ENCODE measurements around the gene ATF6. TPM values are rescaled to one million over a fixed set of nuclear protein-coding genes. Genes with fewer than 3 reads are reported as not detected.

Gene ATF6
- total RNA-seq, 1 experiment from 2014 or later, result 25.9 TPM

DNA sequence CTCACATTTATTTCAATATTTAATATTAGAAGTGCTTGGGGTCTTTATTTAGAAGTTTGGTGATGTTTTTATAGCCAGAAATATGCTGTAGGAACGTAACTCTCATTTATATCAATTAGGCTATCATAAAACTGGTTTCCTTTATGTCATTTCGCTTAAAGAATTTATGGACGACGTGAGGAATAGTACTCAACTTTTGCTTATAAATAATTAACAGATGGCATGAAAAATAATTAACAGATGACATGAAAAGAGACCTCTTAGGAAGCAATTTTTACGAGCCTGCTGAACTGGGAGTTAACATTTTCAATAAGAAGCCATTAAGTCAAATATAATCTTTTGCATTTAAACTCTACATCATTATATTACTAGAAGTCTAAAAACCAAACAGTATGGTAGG, 134.0 kb downstream of the ATF6 start:
- Histone ChIP-seq H3K9me3 (replicated peaks) (no peaks in the 10 kb centered on the region), H3K4me3 (no peak overlapping the region), H3K27ac (no peak overlapping the region), H3K27me3 (no peaks in the 10 kb centered on the region), H3K4me1 (peaks cover 15% of the 10 kb centered on the region), H3K36me3 (no peaks in the 10 kb centered on the region)
- DNase-seq, result no peak

DNA sequence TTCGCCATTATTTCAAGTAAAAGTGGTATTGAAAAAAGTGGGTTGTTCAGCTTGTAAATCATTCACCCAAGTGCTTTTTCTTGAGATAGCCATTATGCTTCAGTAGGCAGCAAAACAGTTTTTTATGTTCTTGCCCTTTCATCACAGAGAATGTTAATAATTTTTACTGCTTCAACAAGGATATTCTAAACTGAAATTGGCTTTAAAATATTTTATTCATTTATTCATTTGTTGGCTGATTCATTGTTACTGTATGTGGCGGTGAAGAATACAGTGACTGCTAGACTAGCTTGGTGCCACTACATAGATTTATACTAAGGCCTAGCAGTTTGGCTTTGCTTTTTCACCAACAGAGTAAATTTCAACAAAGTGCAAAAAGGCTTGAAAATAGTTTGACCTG, 136.1 kb downstream of the ATF6 start:
- no peak overlapping the region for H3K4me3 ChIP-seq
- no peaks in the 10 kb centered on the region for H3K27me3 ChIP-seq
- DNase-seq, result no peak
- peaks cover 19% of the 10 kb centered on the region for H3K4me1 ChIP-seq
- no peak overlapping the region for H3K27ac ChIP-seq
- H3K36me3 ChIP-seq, result no peaks in the 10 kb centered on the region
- no peaks in the 10 kb centered on the region for H3K9me3 ChIP-seq (replicated peaks)

DNA sequence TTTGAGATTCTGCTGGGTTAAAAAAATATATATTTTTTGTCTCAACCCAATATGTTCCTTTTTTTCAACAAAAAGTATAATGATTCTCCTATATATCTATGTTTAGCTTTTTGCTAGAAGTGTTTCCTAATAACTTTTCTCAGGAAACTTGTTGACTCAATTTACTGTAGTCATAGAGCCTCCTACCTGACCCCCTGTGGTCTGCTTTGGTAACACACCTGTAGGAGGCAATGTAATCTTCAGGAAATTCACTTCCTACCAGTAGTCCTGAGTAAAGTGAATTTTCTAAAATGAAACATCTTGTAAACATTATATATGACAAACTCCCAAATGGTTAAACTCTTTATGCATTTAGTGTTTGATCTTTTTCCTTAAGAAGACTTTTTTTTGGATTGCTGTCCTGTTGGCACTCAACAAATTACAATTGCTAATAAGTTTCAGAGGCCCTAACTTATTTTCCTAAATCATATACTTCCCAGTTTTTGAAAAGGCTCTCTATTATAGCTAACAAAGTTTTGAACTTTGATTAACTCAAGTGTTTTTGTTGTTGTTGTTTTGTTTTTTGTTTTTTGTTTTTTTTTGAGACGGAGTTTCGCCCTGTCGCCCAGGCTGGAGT, 139.3 kb downstream of the ATF6 start:
- H3K36me3 ChIP-seq, result no peaks in the 10 kb centered on the region
- peaks cover 11% of the 10 kb centered on the region for H3K4me1 ChIP-seq
- H3K27ac ChIP-seq, result no peak overlapping the region
- H3K9me3 ChIP-seq (replicated peaks), result no peaks in the 10 kb centered on the region
- peak; percentile 9 to 32 for DNase-seq
- H3K27me3 ChIP-seq, result no peaks in the 10 kb centered on the region
- H3K4me3 ChIP-seq, result no peak overlapping the region

DNA sequence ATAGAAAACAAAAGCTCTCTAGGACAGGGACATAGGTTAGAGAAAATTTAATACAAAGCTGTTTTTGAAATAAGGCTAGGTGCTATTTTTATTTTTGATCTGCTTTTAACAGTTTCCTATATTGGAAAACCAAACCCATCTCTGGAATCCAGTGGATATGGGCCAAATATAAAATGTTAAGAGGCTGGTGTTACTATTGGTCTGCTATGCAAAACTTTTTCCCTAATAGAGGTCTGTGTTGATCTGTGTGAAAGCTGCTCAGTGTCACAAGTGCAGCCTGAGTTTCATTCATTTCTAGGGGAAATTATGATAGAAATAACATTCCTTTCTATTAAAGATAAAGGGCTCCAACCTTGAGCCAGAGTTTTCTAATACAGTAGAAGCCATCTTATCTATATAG, 141.1 kb downstream of the ATF6 start:
- Histone ChIP-seq H3K4me3 (no peak overlapping the region), H3K9me3 (replicated peaks) (no peaks in the 10 kb centered on the region), H3K27ac (no peak overlapping the region), H3K27me3 (no peaks in the 10 kb centered on the region), H3K36me3 (no peaks in the 10 kb centered on the region), H3K4me1 (peaks cover 24% of the 10 kb centered on the region)
- no peak for DNase-seq

DNA sequence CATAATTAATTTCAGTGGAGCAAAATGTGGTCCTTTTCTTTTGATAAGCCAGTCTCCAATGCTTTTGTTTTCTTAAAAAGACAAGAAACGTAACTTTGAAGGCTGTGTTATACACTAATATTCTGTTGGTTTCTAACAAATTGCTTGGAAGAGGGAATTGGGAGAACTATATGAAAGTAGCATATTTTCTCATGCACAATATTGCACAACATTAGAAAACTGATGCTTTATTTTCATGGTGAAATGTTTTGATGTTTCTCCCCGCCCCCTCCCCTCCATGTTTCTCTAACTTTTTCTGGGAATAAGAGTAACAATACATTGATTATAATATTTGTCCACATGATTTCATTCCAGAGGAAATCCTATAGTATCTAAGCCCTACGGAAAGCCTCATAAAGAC, 142.1 kb downstream of the ATF6 start:
- DNase-seq, result no peak

DNA sequence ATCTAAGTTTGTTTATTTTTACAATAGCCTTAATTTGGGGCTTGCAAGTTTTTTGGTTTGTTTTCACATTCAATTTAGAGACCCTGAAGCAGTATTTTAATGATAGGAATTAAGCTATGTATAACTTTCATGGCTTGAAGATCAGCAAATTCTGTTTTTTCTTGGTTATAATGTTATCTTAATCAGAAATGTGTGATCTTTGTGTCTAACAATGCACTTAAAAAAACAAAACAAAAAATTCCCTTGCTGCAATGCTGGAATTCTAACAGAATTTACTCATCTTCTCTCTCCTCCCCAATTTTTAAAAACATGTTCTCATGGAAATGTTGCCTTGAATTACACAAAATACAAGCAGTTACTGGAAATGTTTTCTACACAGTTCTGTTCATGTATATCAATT, 144.5 kb downstream of the ATF6 start:
- Histone ChIP-seq H3K4me3 (no peak overlapping the region), H3K4me1 (peaks cover 24% of the 10 kb centered on the region), H3K36me3 (peaks cover 7% of the 10 kb centered on the region; the same call in 1 of the 2 replicates), H3K9me3 (replicated peaks) (no peaks in the 10 kb centered on the region), H3K27ac (peak overlapping the region; percentile 9; the same call in 1 of the 2 replicates), H3K27me3 (no peaks in the 10 kb centered on the region)
- no peak for DNase-seq

More for the DNA sequence above, 142.1 kb downstream of the ATF6 start:
- H3K27me3 ChIP-seq, result no peaks in the 10 kb centered on the region
- peaks cover 24% of the 10 kb centered on the region for H3K4me1 ChIP-seq
- H3K27ac ChIP-seq, result no peak overlapping the region
- no peaks in the 10 kb centered on the region for H3K9me3 ChIP-seq (replicated peaks)
- peaks cover 4% of the 10 kb centered on the region; the same call in 1 of the 2 replicates for H3K36me3 ChIP-seq
- H3K4me3 ChIP-seq, result no peak overlapping the region

DNA sequence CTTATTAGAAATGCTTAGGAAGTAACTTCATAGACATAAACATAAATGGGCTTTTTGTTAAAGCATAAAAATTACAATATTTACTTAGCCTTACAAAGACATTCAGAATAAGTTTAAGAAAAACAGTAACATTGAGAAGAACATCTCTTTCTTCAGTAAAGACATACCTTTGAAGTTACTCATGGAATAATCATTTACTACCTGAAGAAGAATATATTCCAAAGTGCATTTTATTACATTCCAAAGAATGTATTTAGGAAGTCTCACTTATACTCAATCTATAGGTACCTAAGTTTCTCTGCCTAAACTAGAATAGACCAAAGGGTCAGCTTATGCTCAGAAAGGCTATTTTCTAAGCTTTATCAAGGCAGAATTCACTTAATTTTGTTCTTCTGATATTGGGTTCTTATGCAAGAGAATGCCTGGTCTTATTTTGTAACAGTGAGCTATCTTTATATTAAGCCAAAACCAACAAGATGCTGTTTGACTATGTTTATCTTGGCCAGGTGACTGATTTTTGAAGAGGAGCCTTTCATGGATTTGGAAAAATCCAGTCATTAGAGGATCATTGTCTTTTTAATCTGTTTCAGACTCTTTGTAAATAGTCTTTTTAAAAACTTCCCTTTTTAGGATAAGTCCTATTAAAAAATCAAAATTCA, 147.5 kb downstream of the ATF6 start:
- no peak for DNase-seq
- H3K27me3 ChIP-seq, result no peaks in the 10 kb centered on the region
- no peak overlapping the region for H3K27ac ChIP-seq
- H3K4me3 ChIP-seq, result no peak overlapping the region
- peaks cover 20% of the 10 kb centered on the region for H3K4me1 ChIP-seq
- H3K36me3 ChIP-seq, result peaks cover 7% of the 10 kb centered on the region; the same call in 1 of the 2 replicates
- H3K9me3 ChIP-seq (replicated peaks), result no peaks in the 10 kb centered on the region

DNA sequence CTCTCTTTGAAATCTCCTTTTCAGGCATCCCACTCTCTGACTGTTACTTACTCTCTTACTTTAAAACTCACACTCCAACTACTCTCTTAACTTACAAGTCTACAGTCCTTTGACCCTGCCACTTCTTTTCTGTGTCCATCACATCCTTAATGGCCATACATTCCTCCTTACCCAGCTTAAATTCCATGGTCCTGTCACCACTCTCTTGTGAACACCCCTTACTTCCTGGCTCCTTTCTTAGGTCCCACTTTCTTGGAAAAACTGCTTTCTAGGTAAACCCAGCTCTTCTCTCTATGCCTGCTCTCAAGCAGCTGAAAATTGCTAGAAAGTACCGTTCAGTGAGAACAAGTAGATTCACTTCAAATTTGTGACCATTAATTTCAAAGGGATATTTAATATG, 148.5 kb downstream of the ATF6 start:
- no peak for DNase-seq
- Histone ChIP-seq H3K36me3 (peaks cover 7% of the 10 kb centered on the region; the same call in 1 of the 2 replicates), H3K4me3 (no peak overlapping the region), H3K27ac (no peak overlapping the region), H3K27me3 (no peaks in the 10 kb centered on the region), H3K9me3 (replicated peaks) (no peaks in the 10 kb centered on the region), H3K4me1 (peaks cover 20% of the 10 kb centered on the region)

DNA sequence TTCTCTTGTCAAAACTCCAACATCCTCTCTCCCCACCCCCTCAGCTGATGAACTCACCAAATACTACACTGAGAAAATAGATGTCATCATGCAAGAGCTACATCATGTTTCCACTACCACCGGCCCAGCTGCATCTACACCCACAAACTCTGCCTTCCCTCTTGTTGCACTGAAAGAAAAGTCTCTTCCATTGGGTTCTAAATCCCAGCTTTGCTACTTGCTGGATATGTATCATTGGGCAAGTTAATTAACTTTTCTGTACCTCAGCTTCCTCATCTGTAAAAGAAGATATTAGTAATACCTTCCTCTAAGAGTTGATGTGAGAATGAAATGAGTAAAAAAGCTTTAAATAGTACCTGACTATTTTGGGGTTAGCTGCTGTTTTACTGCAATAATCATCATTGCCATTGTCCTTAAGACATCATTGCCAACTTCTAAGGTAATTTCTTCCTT, 149.0 kb downstream of the ATF6 start:
- peaks cover 16% of the 10 kb centered on the region for H3K4me1 ChIP-seq
- no peaks in the 10 kb centered on the region for H3K27me3 ChIP-seq
- no peak overlapping the region for H3K27ac ChIP-seq
- no peaks in the 10 kb centered on the region for H3K9me3 ChIP-seq (replicated peaks)
- no peak for DNase-seq
- no peak overlapping the region for H3K4me3 ChIP-seq
- peaks cover 7% of the 10 kb centered on the region; the same call in 1 of the 2 replicates for H3K36me3 ChIP-seq

DNA sequence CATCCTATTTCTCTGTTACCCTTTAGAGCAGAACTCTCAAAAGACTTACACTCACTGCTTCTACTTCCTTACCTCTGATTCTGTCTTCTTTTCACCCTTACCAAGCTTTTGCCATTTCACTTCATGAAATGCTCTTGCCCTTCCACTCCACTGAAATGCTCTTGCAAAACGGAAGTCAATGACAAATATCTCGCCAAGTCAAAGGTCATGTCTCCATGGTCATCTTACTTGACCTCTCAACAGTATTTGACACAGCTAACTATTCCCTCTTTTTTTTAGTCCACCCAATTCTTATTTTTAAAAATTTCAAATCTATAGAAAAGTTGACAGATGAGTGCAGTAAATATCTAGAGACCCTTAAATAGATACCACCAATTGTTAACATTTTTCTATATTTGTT, 149.9 kb downstream of the ATF6 start:
- Histone ChIP-seq H3K4me1 (peaks cover 11% of the 10 kb centered on the region), H3K36me3 (peaks cover 7% of the 10 kb centered on the region; the same call in 1 of the 2 replicates), H3K27ac (no peak overlapping the region), H3K27me3 (no peaks in the 10 kb centered on the region), H3K4me3 (no peak overlapping the region), H3K9me3 (replicated peaks) (no peaks in the 10 kb centered on the region)
- no peak for DNase-seq

DNA sequence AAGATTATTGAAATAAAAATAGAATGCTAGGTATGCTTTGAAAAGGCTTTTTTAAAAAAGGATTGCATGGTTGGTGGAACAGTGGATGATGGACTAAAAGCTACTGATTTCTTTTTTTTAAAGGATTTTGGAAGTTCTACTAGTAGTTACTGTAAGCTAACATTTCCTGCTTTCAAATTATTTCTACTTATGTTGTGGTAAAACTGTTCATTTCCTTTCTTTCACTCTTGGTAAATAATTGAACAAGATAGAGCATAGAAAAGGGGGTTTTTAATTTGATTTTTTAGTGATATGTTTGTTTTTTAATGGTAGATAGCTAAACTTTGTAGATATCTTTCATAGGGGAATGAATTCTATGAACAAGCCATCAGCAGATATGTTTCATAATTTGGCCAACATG, 153.1 kb downstream of the ATF6 start:
- Histone ChIP-seq H3K27ac (no peak overlapping the region), H3K27me3 (no peaks in the 10 kb centered on the region), H3K4me3 (no peak overlapping the region), H3K36me3 (no peaks in the 10 kb centered on the region; the same call in 1 of the 2 replicates), H3K4me1 (peaks cover 20% of the 10 kb centered on the region), H3K9me3 (replicated peaks) (no peaks in the 10 kb centered on the region)
- no peak for DNase-seq

DNA sequence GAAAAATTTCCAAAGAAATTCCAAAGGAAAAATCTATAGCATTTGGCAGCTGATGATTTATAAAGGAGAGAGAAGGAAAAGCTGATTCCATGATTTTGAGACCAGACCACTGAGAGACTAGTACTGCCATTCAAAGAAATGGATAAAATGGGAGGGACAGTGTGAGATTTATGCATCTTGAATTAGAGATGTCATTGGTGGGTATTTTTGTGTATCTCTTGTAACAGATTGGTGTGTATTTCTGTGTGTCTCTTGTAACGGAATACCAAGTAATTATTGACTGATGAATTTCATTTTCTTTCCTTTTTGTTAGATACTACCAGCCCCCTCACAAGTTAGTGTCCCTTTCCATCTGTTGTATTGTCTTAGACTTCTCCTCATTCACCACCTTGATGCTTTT, 155.4 kb downstream of the ATF6 start:
- Histone ChIP-seq H3K4me1 (peaks cover 22% of the 10 kb centered on the region), H3K4me3 (no peak overlapping the region), H3K27me3 (no peaks in the 10 kb centered on the region), H3K27ac (peak overlapping the region; percentile 81), H3K36me3 (no peaks in the 10 kb centered on the region), H3K9me3 (replicated peaks) (no peaks in the 10 kb centered on the region)
- DNase-seq, result peak in 1 of 2 experiments; percentile 3

DNA sequence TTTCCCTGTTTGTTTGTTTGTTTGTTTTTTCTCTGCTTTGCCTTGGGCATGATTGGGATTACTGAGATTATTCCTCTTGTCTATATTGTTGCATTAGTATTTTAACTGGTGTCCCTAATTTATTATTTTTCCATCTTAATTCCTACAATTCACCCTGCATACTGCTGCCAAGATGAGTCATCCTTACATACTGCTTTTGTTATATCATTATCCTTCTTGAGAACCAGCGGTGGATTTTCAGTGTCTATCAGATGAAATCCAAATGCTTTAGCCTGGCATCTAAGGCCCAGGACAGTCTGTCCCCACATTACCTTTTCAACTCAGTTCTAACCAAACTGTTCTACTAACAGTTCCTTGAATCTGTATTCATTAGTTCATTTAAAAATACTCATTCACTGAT, 155.9 kb downstream of the ATF6 start:
- peak overlapping the region; percentile 81; the same call in 1 of the 2 replicates for H3K27ac ChIP-seq
- no peaks in the 10 kb centered on the region for H3K36me3 ChIP-seq
- no peaks in the 10 kb centered on the region for H3K27me3 ChIP-seq
- peak in 1 of 2 experiments; percentile 10 for DNase-seq
- H3K4me1 ChIP-seq, result peaks cover 22% of the 10 kb centered on the region
- no peaks in the 10 kb centered on the region for H3K9me3 ChIP-seq (replicated peaks)
- H3K4me3 ChIP-seq, result no peak overlapping the region

DNA sequence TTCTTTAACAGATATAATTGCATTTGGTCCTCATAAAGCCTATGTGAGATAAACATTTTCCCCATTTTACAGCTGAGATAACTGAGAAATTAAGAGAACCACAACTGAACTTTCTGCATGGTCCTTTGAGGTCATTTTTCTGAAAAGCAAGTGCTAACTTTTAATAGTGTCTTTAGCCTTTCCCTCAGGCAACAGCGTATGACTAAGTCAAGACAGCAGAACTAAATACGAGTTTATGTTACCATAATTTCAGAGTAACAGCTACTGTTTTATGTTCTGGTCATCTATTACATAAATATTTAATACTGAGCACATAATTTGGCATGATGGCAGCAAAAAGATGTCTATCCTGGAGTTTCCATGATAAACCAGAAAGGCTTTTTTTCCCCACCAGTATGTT, 161.9 kb downstream of the ATF6 start:
- DNase-seq, result no peak
- Histone ChIP-seq H3K36me3 (no peaks in the 10 kb centered on the region), H3K4me3 (no peak overlapping the region), H3K9me3 (replicated peaks) (no peaks in the 10 kb centered on the region), H3K4me1 (peaks cover 2% of the 10 kb centered on the region; the same call in 1 of the 2 replicates), H3K27me3 (no peaks in the 10 kb centered on the region), H3K27ac (no peak overlapping the region)

DNA sequence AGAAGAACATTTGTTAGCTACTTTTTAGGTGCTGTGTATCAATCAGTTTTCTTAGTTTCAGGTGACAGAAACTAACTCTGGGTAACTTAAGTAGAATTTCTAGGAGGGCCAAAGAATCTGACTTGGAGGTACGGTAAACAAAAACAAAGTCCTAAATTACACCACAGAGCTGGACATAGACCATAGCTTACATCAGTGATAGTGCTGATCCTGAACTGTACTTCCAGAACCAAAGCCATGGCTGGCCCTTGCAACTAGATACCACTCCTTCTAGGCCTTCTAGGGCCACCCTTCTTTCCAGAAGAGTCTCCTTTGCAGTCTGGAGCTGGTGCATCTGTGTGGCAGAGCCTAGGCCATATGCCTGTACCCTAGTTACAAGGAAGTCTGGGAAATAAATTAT, 163.0 kb downstream of the ATF6 start:
- no peak overlapping the region for H3K4me3 ChIP-seq

More for the DNA sequence above, 163.0 kb downstream of the ATF6 start:
- no peaks in the 10 kb centered on the region for H3K27me3 ChIP-seq
- H3K27ac ChIP-seq, result no peak overlapping the region
- no peaks in the 10 kb centered on the region for H3K9me3 ChIP-seq (replicated peaks)
- H3K36me3 ChIP-seq, result no peaks in the 10 kb centered on the region
- H3K4me1 ChIP-seq, result peaks cover 2% of the 10 kb centered on the region; the same call in 1 of the 2 replicates
- no peak for DNase-seq
